GM18499 (cell line): ENCODE results near the gene CEP72.
"Not testable (repeated sequence)": the region's sequence is repeated elsewhere in the genome, so short reads cannot be mapped to it uniquely, and the experiment has no call there.

ENCODE experiments used
- ATAC-seq: cut with Tn5 transposase; IDR thresholded peaks from one replicate; pipeline ENCODE4 v1.9.1; 2021; ENCODE audit warnings: moderate number of reproducible peaks; ENCODE audit not compliant: insufficient read depth, unreplicated experiment

Gene CEP72

GRCh38 chr5:610744-611730 lies 1.1 kb upstream of the CEP72 start:
- no peak for ATAC-seq

- ATAC-seq = no peak
These were observed 621 bp downstream of the CEP72 start for GRCh38 chr5:612498-613424.

GRCh38 chr5:616484-617039 lies 4.4 kb downstream of the CEP72 start:
- ATAC-seq = no peak

- ATAC-seq = no peak
These were observed 5.8 kb downstream of the CEP72 start for GRCh38 chr5:617896-618295.

DNA sequence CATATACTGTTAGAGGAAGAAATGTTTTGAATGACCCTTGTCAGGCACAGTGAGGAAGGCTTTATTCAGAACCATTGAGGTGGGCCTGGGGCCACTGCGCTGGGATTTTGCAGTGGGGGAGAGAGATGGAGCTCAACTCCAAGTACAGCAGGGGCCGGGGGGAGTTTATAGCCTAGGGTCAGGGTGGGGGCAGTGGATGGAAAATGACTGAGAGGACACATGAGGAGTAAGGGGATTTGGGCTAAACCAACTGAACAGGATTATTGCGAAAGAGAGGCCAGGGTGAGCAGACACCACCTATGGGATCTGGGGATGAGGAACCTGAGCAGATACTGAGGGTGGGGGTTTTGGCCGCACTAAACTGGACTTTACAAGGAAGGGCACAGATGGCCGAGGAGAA lies 6.3 kb downstream of the CEP72 start:
- no peak for ATAC-seq

DNA sequence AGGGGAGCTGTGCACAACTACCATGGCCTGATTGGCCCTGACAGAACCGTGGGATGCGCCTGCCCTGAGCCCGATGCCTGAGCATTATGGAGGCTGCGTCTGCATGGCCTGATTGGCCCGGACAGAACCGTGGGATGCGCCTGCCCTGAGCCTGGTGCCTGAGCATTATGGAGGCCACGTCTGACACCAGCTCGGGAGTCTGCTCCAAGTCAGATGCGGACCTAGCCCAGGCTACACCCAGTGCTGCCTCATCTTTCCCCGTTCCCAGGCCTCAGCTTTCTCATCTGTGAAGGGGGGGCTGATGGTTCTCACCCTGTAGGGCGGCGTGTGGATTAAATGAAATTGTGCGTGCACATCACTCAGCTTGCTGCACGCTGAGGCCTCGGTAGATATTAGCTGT lies 7.3 kb downstream of the CEP72 start:
- ATAC-seq = no peak

- no peak for ATAC-seq
These were observed 8.0 kb downstream of the CEP72 start for GRCh38 chr5:620152-620551.

- no peak for ATAC-seq
These were observed 8.5 kb downstream of the CEP72 start for GRCh38 chr5:620586-621180.

GRCh38 chr5:621341-621761 lies 9.2 kb downstream of the CEP72 start:
- ATAC-seq = no peak

- no peak for ATAC-seq
These were observed 10.2 kb downstream of the CEP72 start for GRCh38 chr5:622359-622758.

GRCh38 chr5:622946-623522 lies 10.9 kb downstream of the CEP72 start:
- no peak for ATAC-seq

GRCh38 chr5:623531-623930 lies 11.4 kb downstream of the CEP72 start:
- no peak for ATAC-seq

DNA sequence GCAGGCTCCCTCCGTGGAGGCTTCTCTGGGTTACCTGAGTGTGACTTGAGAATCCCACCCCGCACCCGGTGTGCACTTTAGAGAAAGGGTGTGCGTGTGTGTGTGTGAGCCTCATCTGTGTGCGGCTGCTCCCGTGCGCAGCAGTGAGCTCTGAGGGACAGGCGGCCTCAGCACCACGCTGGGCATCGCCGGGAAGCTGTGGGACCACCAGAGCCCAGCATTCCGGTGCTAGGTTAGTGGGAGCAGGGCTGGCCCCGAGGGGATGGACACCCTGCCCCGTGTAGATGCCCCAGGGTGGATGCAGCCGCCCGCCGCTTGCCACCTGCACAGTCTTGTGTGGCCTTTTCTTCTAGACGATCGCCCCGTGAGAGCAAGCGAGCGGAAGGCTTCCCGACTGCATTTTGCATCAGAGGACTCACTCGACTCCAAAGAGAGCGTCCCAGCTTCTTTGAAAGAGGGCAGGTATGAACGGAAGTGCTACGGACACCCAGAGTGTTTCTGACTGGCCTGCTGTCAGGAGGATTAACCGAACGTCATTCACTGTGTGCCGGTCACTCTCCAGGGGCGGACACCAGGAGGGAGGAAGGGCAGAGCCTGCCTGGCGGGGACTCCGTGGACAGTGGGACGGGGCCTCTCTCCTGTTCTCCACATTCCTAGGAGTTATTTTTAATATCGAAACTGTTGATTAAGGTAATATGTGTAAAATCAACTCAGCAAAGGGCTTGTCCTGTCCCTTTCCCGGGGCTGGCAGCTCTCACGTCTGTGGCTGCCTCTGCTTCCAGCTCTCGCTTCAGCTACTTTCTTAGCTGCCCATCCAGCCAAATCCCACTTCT lies 12.2 kb downstream of the CEP72 start:
- ATAC-seq = no peak

GRCh38 chr5:624951-625230 lies 12.8 kb downstream of the CEP72 start:
- no peak for ATAC-seq

- no peak for ATAC-seq
These were observed 13.4 kb downstream of the CEP72 start for GRCh38 chr5:625516-625915.

DNA sequence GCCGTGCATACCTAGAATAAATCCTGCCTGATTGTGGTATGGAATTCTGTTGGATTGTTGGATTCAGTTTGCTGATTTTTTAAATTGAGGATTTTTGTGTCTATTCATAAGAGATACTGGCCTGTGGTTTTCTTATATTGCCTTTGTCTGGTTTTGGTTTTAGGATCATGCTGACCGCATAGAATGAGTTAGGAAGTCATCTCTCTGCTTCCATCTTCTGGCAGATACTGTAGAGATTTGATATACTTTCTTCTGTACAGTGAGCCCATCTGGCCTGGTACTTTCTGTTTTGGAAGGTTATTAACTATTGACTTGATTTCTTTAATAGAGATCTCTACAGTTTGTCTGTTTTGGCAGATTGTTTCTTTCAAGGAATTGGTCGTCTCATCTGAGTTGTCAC lies 14.7 kb downstream of the CEP72 start:
- ATAC-seq = no peak

- ATAC-seq = no peak
These were observed 15.7 kb downstream of the CEP72 start for GRCh38 chr5:627840-628239.

DNA sequence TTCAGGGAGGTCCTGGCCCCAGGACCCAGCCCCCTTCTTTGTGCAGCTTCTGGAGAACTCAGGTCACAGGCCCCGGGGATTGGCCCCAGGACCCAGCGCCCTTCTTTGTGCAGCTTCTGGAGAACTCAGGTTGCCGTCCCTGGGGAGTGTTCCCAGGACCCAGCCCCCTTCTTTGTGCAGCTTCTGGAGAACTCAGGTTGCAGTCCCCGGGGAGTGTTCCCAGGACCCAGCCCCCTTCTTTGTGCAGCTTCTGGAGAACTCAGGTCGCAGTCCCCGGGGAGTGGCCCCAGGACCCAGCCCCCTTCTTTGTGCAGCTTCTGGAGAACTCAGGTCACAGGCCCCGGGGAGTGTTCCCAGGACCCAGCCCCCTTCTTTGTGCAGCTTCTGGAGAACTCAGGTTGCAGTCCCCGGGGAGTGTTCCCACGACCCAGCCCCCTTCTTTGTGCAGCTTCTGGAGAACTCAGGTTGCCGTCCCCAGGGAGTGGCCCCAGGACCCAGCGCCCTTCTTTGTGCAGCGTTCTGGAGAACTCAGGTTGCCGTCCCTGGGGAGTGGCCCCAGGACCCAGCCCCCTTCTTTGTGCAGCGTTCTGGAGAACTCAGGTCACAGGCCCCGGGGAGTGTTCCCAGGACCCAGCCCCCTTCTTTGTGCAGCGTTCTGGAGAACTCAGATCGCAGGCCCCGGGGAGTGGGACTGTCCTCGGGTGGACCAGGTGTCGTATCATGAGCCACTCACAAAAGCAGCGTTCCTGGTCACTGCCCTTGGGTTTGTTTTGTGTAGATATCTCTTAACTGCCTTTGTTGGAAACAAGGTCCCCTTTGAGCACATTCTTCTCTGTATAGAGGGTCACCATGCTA lies 16.4 kb downstream of the CEP72 start:
- ATAC-seq = not testable (repeated sequence)
